ENCODE measurements around the gene THSD7B. TPM values are rescaled to one million over a fixed set of nuclear protein-coding genes. Genes with fewer than 3 reads are reported as not detected.

Gene THSD7B
- total and polyA plus RNA-seq, 2 of the 13 experiments (the other 11 are each of a cell fraction or from before 2014, with no cell fraction given): 0.02 TPM; not detected in 1

DNA sequence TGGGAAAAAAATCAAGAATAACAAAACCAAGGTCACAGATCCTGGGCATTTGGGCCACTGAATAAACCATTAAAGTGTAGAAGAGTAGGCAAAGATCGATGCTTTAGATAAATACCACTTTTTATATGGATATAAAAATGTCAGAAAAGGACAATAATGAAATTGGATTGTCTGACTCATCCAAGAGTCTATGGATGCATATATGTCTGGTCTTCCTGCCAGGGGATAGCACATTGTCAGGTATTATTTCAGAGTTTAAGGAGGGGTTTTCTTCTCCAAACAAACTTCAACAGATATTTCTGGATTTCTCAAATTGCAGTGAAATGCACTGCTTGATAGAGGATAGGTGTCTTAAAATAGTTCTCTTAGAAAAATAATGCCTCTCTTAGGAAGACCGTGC, 466.7 kb downstream of the THSD7B start (continued):
- TF ChIP-seq TBL1XR1 (IDR thresholded peaks at IDR 0.05; ENCODE audit: borderline replicate concordance, low read length, partially characterized antibody): no peak
- TF ChIP-seq ARNTL (CRISPR knock-in tag; IDR thresholded peaks at IDR 0.05): no peak
- no peak for TF ChIP-seq ZNF263 (CRISPR knock-in tag; IDR thresholded peaks at IDR 0.05)
- no peak for TF ChIP-seq HNRNPUL1 (IDR thresholded peaks at IDR 0.05; ENCODE audit: low read depth, low read length)

- no peak overlapping the region for H2AFZ ChIP-seq (ENCODE audit: low read length)
- H3K4me3 ChIP-seq (replicated peaks in 1 of 3; ENCODE audit: insufficient read depth in 1 of 3, low read depth in 2 of 3, low read length in 3 of 3): no peak overlapping the region
- in situ Hi-C loops (cut with HindIII; ENCODE audit: extremely low pct_ligation_motif_present, low pct_unique_long_range_greater_than_20kb) (no loop called here), intact Hi-C loops (cut with micrococcal nuclease; ENCODE audit: unreplicated experiment) (no loop called here)
- WGBS (ENCODE audit: low lambda C conversion rate): under 1% methylated on average over 3 of the region's 3 CpGs
- H3K27me3 ChIP-seq (ENCODE audit: control insufficient read depth in 1 of 2, insufficient read depth in 2 of 2, low read length in 2 of 2): no peaks in the 10 kb centered on the region
- H3K9ac ChIP-seq (ENCODE audit: insufficient read depth, low read depth, low read length): no peak overlapping the region
- H4K20me1 ChIP-seq (ENCODE audit: insufficient read depth, low read length): no peaks in the 10 kb centered on the region
- no peaks in the 10 kb centered on the region for H3K4me1 ChIP-seq (ENCODE audit: insufficient read depth, low read length)
- no peaks in the 10 kb centered on the region for H3K9me3 ChIP-seq (ENCODE audit: low read length)
- H3K27ac ChIP-seq (ENCODE audit: extremely low read length, insufficient read depth, low read length): no peak overlapping the region
- TF ChIP-seq SOX13 (IDR thresholded peaks at IDR 0.05) (no peak), SOX13 (CRISPR knock-in tag; conservative IDR thresholded peaks at IDR 0.05 in 1 of 2, IDR thresholded peaks at IDR 0.05 in 1 of 2) (no peak), RAD51 (IDR thresholded peaks at IDR 0.05; ENCODE audit: borderline replicate concordance) (no peak), ZNF670 (CRISPR knock-in tag; IDR thresholded peaks at IDR 0.05; ENCODE audit: borderline replicate concordance) (no peak), EEA1 (CRISPR knock-in tag; IDR thresholded peaks at IDR 0.05; ENCODE audit: borderline replicate concordance) (no peak), KAT8 (CRISPR knock-in tag; IDR thresholded peaks at IDR 0.05) (no peak), CHD2 (IDR thresholded peaks at IDR 0.05; ENCODE audit: low read depth, low read length) (no peak), ZNF652 (CRISPR knock-in tag; IDR thresholded peaks at IDR 0.05; ENCODE audit: borderline replicate concordance, low read depth) (no peak)
- TF ChIP-seq, protein P1, sequence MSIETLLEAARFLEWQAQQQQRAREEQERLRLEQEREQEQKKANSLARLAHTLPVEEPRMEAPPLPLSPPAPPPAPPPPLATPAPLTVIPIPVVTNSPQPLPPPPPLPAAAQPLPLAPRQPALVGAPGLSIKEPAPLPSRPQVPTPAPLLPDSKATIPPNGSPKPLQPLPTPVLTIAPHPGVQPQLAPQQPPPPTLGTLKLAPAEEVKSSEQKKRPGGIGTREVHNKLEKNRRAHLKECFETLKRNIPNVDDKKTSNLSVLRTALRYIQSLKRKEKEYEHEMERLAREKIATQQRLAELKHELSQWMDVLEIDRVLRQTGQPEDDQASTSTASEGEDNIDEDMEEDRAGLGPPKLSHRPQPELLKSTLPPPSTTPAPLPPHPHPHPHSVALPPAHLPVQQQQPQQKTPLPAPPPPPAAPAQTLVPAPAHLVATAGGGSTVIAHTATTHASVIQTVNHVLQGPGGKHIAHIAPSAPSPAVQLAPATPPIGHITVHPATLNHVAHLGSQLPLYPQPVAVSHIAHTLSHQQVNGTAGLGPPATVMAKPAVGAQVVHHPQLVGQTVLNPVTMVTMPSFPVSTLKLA (IDR thresholded peaks at IDR 0.05): peak; percentile 91
- TF ChIP-seq, protein P2, sequence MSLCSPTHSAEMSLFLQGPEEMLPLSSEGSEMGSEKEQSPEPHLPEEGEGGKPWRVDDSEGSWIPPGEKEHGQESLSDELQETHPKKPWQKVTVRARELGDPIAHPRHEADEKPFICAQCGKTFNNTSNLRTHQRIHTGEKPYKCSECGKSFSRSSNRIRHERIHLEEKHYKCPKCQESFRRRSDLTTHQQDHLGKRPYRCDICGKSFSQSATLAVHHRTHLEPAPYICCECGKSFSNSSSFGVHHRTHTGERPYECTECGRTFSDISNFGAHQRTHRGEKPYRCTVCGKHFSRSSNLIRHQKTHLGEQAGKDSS (CRISPR knock-in tag; IDR thresholded peaks at IDR 0.05; ENCODE audit: borderline replicate concordance, low read depth): no peak
- no peak overlapping the region for H3K4me2 ChIP-seq (ENCODE audit: low read depth, low read length)
- no peak for ATAC-seq
- no TSS peak for BruUV-seq (replicated peaks)
- FAIRE-seq: no peak
- ChIA-PET CTCF (ENCODE audit: low intra/inter-chr PET ratio, low total read pairs) (no interaction called here), POLR2A (no interaction called here)
- H3K79me2 ChIP-seq (ENCODE audit: insufficient read depth, low read length): no peaks in the 10 kb centered on the region
- H3K36me3 ChIP-seq (replicated peaks in 1 of 2; ENCODE audit: control insufficient read depth in 1 of 2, insufficient read depth in 2 of 2, low read length in 2 of 2): no peaks in the 10 kb centered on the region
- DNase-seq (ENCODE audit: low spot score): no peak
Measured at GRCh38 chr2:137233091-137233490, 467.7 kb downstream of the THSD7B start.

Data from HepG2 (cell line).